Neural cell (in vitro differentiated cells): Measurements from ENCODE around the gene OOSP2. TPM values are rescaled to one million over a fixed set of nuclear protein-coding genes. Genes with fewer than 3 reads are reported as not detected.

Experiments
- H2AFZ ChIP-seq: fragments of 200-600, 300-800 bp; sonication (generic), shearing (Covaris generic); 2 replicates; pipeline ENCODE4 v1.6.0; 2014; ENCODE audit warnings: low read depth, mild to moderate bottlenecking, antibody characterized with exemption, low read length, moderate library complexity
- H3F3A ChIP-seq: fragments of 200-600 bp; shearing (Covaris generic); 2 replicates; pipeline ENCODE4 v1.6.1; 2016; ENCODE audit warnings: mild to moderate bottlenecking, moderate library complexity, mixed read lengths, antibody characterized with exemption, low read length; ENCODE audit not compliant: insufficient read depth, poor library complexity, severe bottlenecking
- H3K27ac ChIP-seq: fragments of 200-600, 300-800 bp; sonication (generic), shearing (Covaris generic); 2 replicates; pipeline ENCODE4 v1.5.1; 2014; ENCODE audit warnings: mild to moderate bottlenecking, low read length, moderate library complexity
- H3K27me3 ChIP-seq: fragments of 300-800, 200-600 bp; sonication (generic), shearing (Covaris generic); 2 replicates; pipeline ENCODE4 v1.6.0; 2014; ENCODE audit warnings: mild to moderate bottlenecking, low read depth, low read length, moderate library complexity; ENCODE audit not compliant: insufficient read depth
- H3K36me3 ChIP-seq: fragments of 300-800, 200-600 bp; sonication (generic), shearing (Covaris generic); 2 replicates; pipeline ENCODE4 v1.5.1; 2014; ENCODE audit warnings: mild to moderate bottlenecking, antibody characterized with exemption, low read length, moderate library complexity; ENCODE audit not compliant: insufficient read depth
- H3K4me2 ChIP-seq: fragments of 300-800, 200-600 bp; sonication (generic), shearing (Covaris generic); 2 replicates; pipeline ENCODE4 v1.6.0; 2014; ENCODE audit warnings: mild to moderate bottlenecking, low read length
- H3K4me3 ChIP-seq: fragments of 300-800, 200-600 bp; sonication (generic), shearing (Covaris generic); 2 replicates; pipeline ENCODE4 v1.5.1; 2014; ENCODE audit warnings: mild to moderate bottlenecking, low read length, moderate library complexity
- H3K79me2 ChIP-seq: fragments of 200-600 bp; shearing (Covaris generic); replicated peaks from 2 replicates; pipeline ENCODE4 v1.6.0; 2014; ENCODE audit warnings: mild to moderate bottlenecking, low read length, moderate library complexity; ENCODE audit not compliant: insufficient read depth
- H3K9ac ChIP-seq: fragments of 300-800, 200-600 bp; sonication (generic), shearing (Covaris generic); 2 replicates; pipeline ENCODE4 v1.6.1; 2016; ENCODE audit warnings: mild to moderate bottlenecking, low read length, mixed read lengths
- H3K9me2 ChIP-seq: fragments of 200-600 bp; shearing (Covaris generic); 2 replicates; pipeline ENCODE4 v1.6.1; 2016; ENCODE audit warnings: mild to moderate bottlenecking, low read length, mixed read lengths; ENCODE audit not compliant: insufficient read depth
- H3K9me3 ChIP-seq: fragments of 200-600, 300-800 bp; sonication (generic), shearing (Covaris generic); 2 replicates; pipeline ENCODE4 v1.6.1; 2016; ENCODE audit warnings: mild to moderate bottlenecking, mixed run types, low read length, moderate library complexity, mixed read lengths
- H4K20me1 ChIP-seq: fragments of 200-600 bp; shearing (Covaris generic); 2 replicates; pipeline ENCODE4 v1.6.1; 2016; ENCODE audit warnings: mild to moderate bottlenecking, mixed run types; ENCODE audit not compliant: insufficient read depth
- EP300 ChIP-seq: fragments of 450-650 bp; conservative IDR thresholded peaks from 2 replicates; pipeline ENCODE4 v1.6.1; 2014; ENCODE audit warnings: antibody characterized with exemption, mild to moderate bottlenecking, moderate library complexity; ENCODE audit not compliant: poor library complexity, severe bottlenecking
- EZH2 ChIP-seq: fragments of 200-600, 300-800 bp; shearing (Covaris generic), sonication (generic); IDR thresholded peaks from 2 replicates; pipeline ENCODE4 v1.6.1; 2014; ENCODE audit warnings: antibody characterized with exemption, low read length, borderline replicate concordance, mild to moderate bottlenecking; ENCODE audit not compliant: insufficient read depth, poor library complexity, severe bottlenecking
- MXI1 ChIP-seq: fragments of 450-650 bp; conservative IDR thresholded peaks from 2 replicates; pipeline ENCODE4 v1.6.1; 2014; ENCODE audit warnings: antibody characterized with exemption, mild to moderate bottlenecking; ENCODE audit not compliant: poor library complexity, severe bottlenecking
- POLR2AphosphoS5 ChIP-seq: IDR thresholded peaks from 2 replicates; pipeline ENCODE4 v1.6.1; 2012
- RAD21 ChIP-seq: fragments of 450-650 bp; conservative IDR thresholded peaks from 2 replicates; pipeline ENCODE4 v1.6.1; 2014; ENCODE audit warnings: antibody characterized with exemption, mild to moderate bottlenecking, moderate library complexity
- REST ChIP-seq: IDR thresholded peaks from 2 replicates; pipeline ENCODE4 v1.6.1; 2012; ENCODE audit warnings: borderline replicate concordance
- SMC3 ChIP-seq: fragments of 450-650 bp; conservative IDR thresholded peaks from 2 replicates; pipeline ENCODE4 v1.6.1; 2014; ENCODE audit warnings: antibody characterized with exemption, mild to moderate bottlenecking, moderate library complexity; ENCODE audit not compliant: poor library complexity
- TAF1 ChIP-seq: IDR thresholded peaks from 2 replicates; pipeline ENCODE4 v1.6.1; 2012; ENCODE audit warnings: low read depth
- polyA plus RNA-seq: library from polyadenylated mRNA; depleted of rRNA; stranded (reverse); fragments of >200 nt; gene quantifications from 2 replicates; pipeline ENCODE4 v1.2.3, GENCODE V29; 2014
- TF ChIP-seq, protein P1 (sequence below): fragments of 450-650 bp; IDR thresholded peaks from 2 replicates; pipeline ENCODE4 v1.5.1; 2014; ENCODE audit warnings: antibody characterized with exemption, mild to moderate bottlenecking, moderate library complexity; ENCODE audit not compliant: poor library complexity, severe bottlenecking

The OOSP2 gene
- polyA plus RNA-seq, 1 donor from 2014 or later: not detected

- H3K36me3 ChIP-seq: no peaks in the 10 kb centered on the region
- no peak overlapping the region for H3K4me2 ChIP-seq
- H3K9me2 ChIP-seq: no peaks in the 10 kb centered on the region
- no peak overlapping the region for H2AFZ ChIP-seq
- no peaks in the 10 kb centered on the region for H3F3A ChIP-seq
- TF ChIP-seq REST: no peak
- TF ChIP-seq EZH2: no peak
- TF ChIP-seq MXI1: no peak
- no peak for TF ChIP-seq RAD21
- TF ChIP-seq, protein P1, sequence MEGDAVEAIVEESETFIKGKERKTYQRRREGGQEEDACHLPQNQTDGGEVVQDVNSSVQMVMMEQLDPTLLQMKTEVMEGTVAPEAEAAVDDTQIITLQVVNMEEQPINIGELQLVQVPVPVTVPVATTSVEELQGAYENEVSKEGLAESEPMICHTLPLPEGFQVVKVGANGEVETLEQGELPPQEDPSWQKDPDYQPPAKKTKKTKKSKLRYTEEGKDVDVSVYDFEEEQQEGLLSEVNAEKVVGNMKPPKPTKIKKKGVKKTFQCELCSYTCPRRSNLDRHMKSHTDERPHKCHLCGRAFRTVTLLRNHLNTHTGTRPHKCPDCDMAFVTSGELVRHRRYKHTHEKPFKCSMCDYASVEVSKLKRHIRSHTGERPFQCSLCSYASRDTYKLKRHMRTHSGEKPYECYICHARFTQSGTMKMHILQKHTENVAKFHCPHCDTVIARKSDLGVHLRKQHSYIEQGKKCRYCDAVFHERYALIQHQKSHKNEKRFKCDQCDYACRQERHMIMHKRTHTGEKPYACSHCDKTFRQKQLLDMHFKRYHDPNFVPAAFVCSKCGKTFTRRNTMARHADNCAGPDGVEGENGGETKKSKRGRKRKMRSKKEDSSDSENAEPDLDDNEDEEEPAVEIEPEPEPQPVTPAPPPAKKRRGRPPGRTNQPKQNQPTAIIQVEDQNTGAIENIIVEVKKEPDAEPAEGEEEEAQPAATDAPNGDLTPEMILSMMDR: no peak
- no peak for TF ChIP-seq POLR2AphosphoS5
- TF ChIP-seq TAF1: no peak
- no peak for TF ChIP-seq EP300
- TF ChIP-seq SMC3: no peak
- H3K79me2 ChIP-seq: no peaks in the 10 kb centered on the region
- H3K9me3 ChIP-seq: no peaks in the 10 kb centered on the region
- H3K27ac ChIP-seq: no peak overlapping the region
- no peak overlapping the region for H3K9ac ChIP-seq
- H4K20me1 ChIP-seq: no peaks in the 10 kb centered on the region
- no peak overlapping the region for H3K4me3 ChIP-seq
- H3K27me3 ChIP-seq: no peaks in the 10 kb centered on the region
Observed at GRCh38 chr11:60077216-60077817, 37.1 kb downstream of the OOSP2 start.

DNA sequence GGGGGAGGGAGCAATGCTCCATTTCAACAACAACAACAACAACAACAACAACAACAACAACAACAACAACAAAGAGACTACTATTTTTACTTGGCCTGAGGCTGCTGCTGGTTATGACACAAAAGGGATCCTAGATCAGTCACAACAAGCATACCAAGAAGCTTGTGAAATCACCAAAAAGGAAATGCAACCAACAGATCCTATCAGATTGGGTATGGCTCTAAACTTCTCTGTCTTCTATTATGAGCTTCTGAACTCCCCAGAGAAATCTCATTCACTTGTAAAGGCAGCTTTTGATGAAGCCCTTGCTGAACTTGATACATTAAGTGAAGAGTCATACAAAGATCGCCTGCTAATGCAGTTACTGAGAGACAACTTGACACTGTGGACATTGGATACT lies 37.8 kb downstream of the OOSP2 start:
- Histone ChIP-seq H3K9ac (no peak overlapping the region), H3F3A (no peaks in the 10 kb centered on the region), H3K27me3 (no peaks in the 10 kb centered on the region), H4K20me1 (no peaks in the 10 kb centered on the region), H3K4me3 (no peak overlapping the region), H3K9me2 (no peaks in the 10 kb centered on the region), H3K9me3 (no peaks in the 10 kb centered on the region), H3K27ac (no peak overlapping the region), H3K36me3 (no peaks in the 10 kb centered on the region), H3K4me2 (no peak overlapping the region), H3K79me2 (no peaks in the 10 kb centered on the region), H2AFZ (no peak overlapping the region)
- TF ChIP-seq EZH2 (no peak), EP300 (no peak), MXI1 (no peak), POLR2AphosphoS5 (no peak), TAF1 (no peak), SMC3 (no peak), REST (no peak), RAD21 (no peak)
- TF ChIP-seq, protein P1: no peak
